Fibroblast of skin of left quadriceps (primary cell): ENCODE data around the gene PIGN.

Experiments used
- DNase-seq, 2 experiments: peaks; one replicate each; pipeline ENCODE4 v3.0.0-alpha.2; 2013; ENCODE audit warnings: low read depth in 2 of 2

Gene PIGN

GRCh38 chr18:62107881-62108280 is 79.0 kb downstream of the PIGN start:
- no peak for DNase-seq

- DNase-seq = no peak
Observed at GRCh38 chr18:62106271-62106670, 80.6 kb downstream of the PIGN start.

- no peak for DNase-seq
Observed at GRCh38 chr18:62105376-62105775, 81.5 kb downstream of the PIGN start.

- no peak for DNase-seq
Observed at GRCh38 chr18:62102221-62102620, 84.6 kb downstream of the PIGN start.

- DNase-seq = peak; percentile 58 to 63
Observed at GRCh38 chr18:62101321-62101721, 85.5 kb downstream of the PIGN start.

- DNase-seq = no peak
Observed at GRCh38 chr18:62098960-62099359, 87.9 kb downstream of the PIGN start.

- no peak for DNase-seq
Observed at GRCh38 chr18:62097698-62098097, 89.2 kb downstream of the PIGN start.

- DNase-seq = no peak
Observed at GRCh38 chr18:62091487-62092120, 95.3 kb downstream of the PIGN start.

GRCh38 chr18:62089174-62089573 is 97.7 kb downstream of the PIGN start:
- DNase-seq = no peak

- no peak for DNase-seq
Observed at GRCh38 chr18:62088156-62088555, 98.7 kb downstream of the PIGN start.

GRCh38 chr18:62085756-62086155 is 101.1 kb downstream of the PIGN start:
- no peak for DNase-seq

- no peak for DNase-seq
Observed at GRCh38 chr18:62081761-62082294, 105.0 kb downstream of the PIGN start.

GRCh38 chr18:62081248-62081647 is 105.6 kb downstream of the PIGN start:
- DNase-seq = no peak

- DNase-seq = no peak
Observed at GRCh38 chr18:62080172-62080900, 106.5 kb downstream of the PIGN start.

- no peak for DNase-seq
Observed at GRCh38 chr18:62073461-62074281, 113.2 kb downstream of the PIGN start.

GRCh38 chr18:62072370-62072769 is 114.5 kb downstream of the PIGN start:
- DNase-seq = no peak

- DNase-seq = no peak
Observed at GRCh38 chr18:62071071-62071470, 115.8 kb downstream of the PIGN start.

- peak in 1 of 2 experiments; percentile 15 for DNase-seq
Observed at GRCh38 chr18:62070302-62070701, 116.6 kb downstream of the PIGN start.

GRCh38 chr18:62069556-62069955 is 117.3 kb downstream of the PIGN start:
- DNase-seq = peak; percentile 22 to 27

- no peak for DNase-seq
Observed at GRCh38 chr18:62066102-62066818, 120.6 kb downstream of the PIGN start.

- DNase-seq = no peak
Observed at GRCh38 chr18:62064361-62064760, 122.5 kb downstream of the PIGN start.
